H1 (cell line): ENCODE data around the gene ZFAND2B. TPM values are rescaled to one million over a fixed set of nuclear protein-coding genes. Genes with fewer than 3 reads are reported as not detected.

ENCODE experiments used
- CTCF ChIA-PET: fragments of 300-600 bp; sonication (Branson Sonifier 250); formaldehyde crosslinking; loops from one replicate; lab custom pipeline; 2021; ENCODE audit not compliant: partially characterized antibody; lab: Charles Lee
- POLR2A ChIA-PET: fragments of 300-600 bp; sonication (Branson Sonifier 250); formaldehyde crosslinking; loops from one replicate; lab custom pipeline; 2021; ENCODE audit warnings: inconsistent platforms; ENCODE audit not compliant: partially characterized antibody; lab: Charles Lee
- DNase-seq, 2 experiments: peaks; one replicate each; pipeline versions ENCODE4 v3.0.0 to v3.0.0-alpha.2; 2010 to 2022; ENCODE audit warnings: low spot score in 2 of 2, low read depth in 1 of 2, mixed read lengths in 1 of 2
- FAIRE-seq: peaks from 2 replicates; lab custom pipeline; 2011; peaks lifted over from hg19 to GRCh38; lab: Jason Lieb, UNC
- H2AFZ ChIP-seq: 2 replicates; pipeline ENCODE4 v1.8.1; 2012; ENCODE audit warnings: low read length, inconsistent platforms
- H2AK5ac ChIP-seq: 2 replicates; pipeline ENCODE4 v1.6.1; 2013; ENCODE audit warnings: low read depth, low read length
- H2BK120ac ChIP-seq: replicated peaks from 2 replicates; pipeline ENCODE3; 2013; ENCODE audit warnings: low read depth, low read length, inconsistent platforms
- H2BK12ac ChIP-seq: 2 replicates; pipeline ENCODE4 v1.6.1; 2013; ENCODE audit warnings: low read depth, low read length
- H2BK15ac ChIP-seq: 2 replicates; pipeline ENCODE4 v1.6.1; 2013; ENCODE audit warnings: low read length
- H2BK20ac ChIP-seq: 2 replicates; pipeline ENCODE4 v1.6.1; 2013; ENCODE audit warnings: low read length
- H2BK5ac ChIP-seq: 2 replicates; pipeline ENCODE4 v1.6.1; 2013; ENCODE audit warnings: low read depth, low read length
- H3K14ac ChIP-seq: 2 replicates; pipeline ENCODE4 v1.6.1; 2013; ENCODE audit warnings: inconsistent platforms; ENCODE audit not compliant: insufficient read length
- H3K18ac ChIP-seq: 2 replicates; pipeline ENCODE4 v1.6.1; 2013; ENCODE audit warnings: low read length; ENCODE audit errors: extremely low read depth
- H3K23ac ChIP-seq: 2 replicates; pipeline ENCODE4 v1.6.1; 2013; ENCODE audit warnings: inconsistent platforms; ENCODE audit not compliant: insufficient read length
- H3K23me2 ChIP-seq: 2 replicates; pipeline ENCODE4 v1.6.1; 2013; ENCODE audit warnings: low read depth, low read length
- H3K27ac ChIP-seq: 2 replicates; pipeline ENCODE4 v1.6.1; 2011; ENCODE audit warnings: low read depth, low read length, inconsistent platforms
- H3K27me3 ChIP-seq, 4 experiments: replicated peaks in 1 of 4; 1 replicate in 1 of 4; 2 replicates in 3 of 4; pipeline versions ENCODE4 v1.6.1 to v1.8.1; 2011 to 2013; ENCODE audit warnings: low read length in 3 of 4, mild to moderate bottlenecking in 3 of 4, inconsistent platforms in 2 of 4, mixed read lengths in 2 of 4, moderate library complexity in 1 of 4; ENCODE audit not compliant: control insufficient read depth in 3 of 4, insufficient read depth in 3 of 4; ENCODE audit errors: extremely low read depth in 1 of 4
- H3K36me3 ChIP-seq, 4 experiments: 2 replicates each; pipeline versions ENCODE4 v1.6.1 to v1.8.1; 2011 to 2013; ENCODE audit warnings: mild to moderate bottlenecking in 4 of 4, low read length in 3 of 4, moderate library complexity in 2 of 4, control low read depth in 1 of 4, inconsistent platforms in 1 of 4; ENCODE audit not compliant: insufficient read depth in 4 of 4, control insufficient read depth in 2 of 4
- H3K4ac ChIP-seq: replicated peaks from 2 replicates; pipeline ENCODE3; 2013; ENCODE audit warnings: low read length, low read depth, mixed read lengths, inconsistent platforms; ENCODE audit not compliant: insufficient read length
- H3K4me1 ChIP-seq, 4 experiments: replicated peaks in 1 of 4; 1 replicate in 1 of 4; 2 replicates in 3 of 4; pipeline versions ENCODE4 v1.6.1 to v1.8.1; 2011 to 2013; ENCODE audit warnings: low read length in 3 of 4, inconsistent platforms in 2 of 4, mixed read lengths in 1 of 4; ENCODE audit not compliant: insufficient read depth in 4 of 4, control insufficient read depth in 3 of 4
- H3K4me2 ChIP-seq, 2 experiments: 2 replicates each; pipeline versions ENCODE4 v1.6.1 to v1.8.1; 2011 to 2013; ENCODE audit warnings: low read depth in 2 of 2, low read length in 2 of 2, control low read depth in 1 of 2, inconsistent platforms in 1 of 2, mild to moderate bottlenecking in 1 of 2; ENCODE audit not compliant: insufficient read depth in 1 of 2
- H3K4me3 ChIP-seq, 4 experiments: fragments of 200-600, 300-600 bp in 1 of 4; sonication (generic), shearing (Covaris generic), sonication (Bioruptor Twin) in 1 of 4; 2 replicates each; pipeline versions ENCODE4 v1.5.1 to v1.8.1; 2011 to 2016; ENCODE audit warnings: low read length in 4 of 4, low read depth in 3 of 4, control low read depth in 2 of 4, inconsistent platforms in 2 of 4, mild to moderate bottlenecking in 2 of 4, mixed read lengths in 1 of 4, moderate library complexity in 1 of 4; ENCODE audit not compliant: insufficient read depth in 2 of 4; ENCODE audit errors: extremely low read depth in 1 of 4
- H3K56ac ChIP-seq: replicated peaks from 2 replicates; pipeline ENCODE3; 2013; ENCODE audit warnings: low read depth, mild to moderate bottlenecking, mixed read lengths, low read length, inconsistent platforms; ENCODE audit not compliant: insufficient read length
- H3K79me1 ChIP-seq: 2 replicates; pipeline ENCODE4 v1.6.1; 2013; ENCODE audit warnings: low read depth, low read length, control low read depth
- H3K79me2 ChIP-seq, 2 experiments: 2 replicates each; pipeline versions ENCODE4 v1.6.1 to v1.8.1; 2012 to 2013; ENCODE audit warnings: low read length in 2 of 2, mild to moderate bottlenecking in 2 of 2, inconsistent platforms in 1 of 2; ENCODE audit not compliant: insufficient read depth in 2 of 2, control insufficient read depth in 1 of 2
- H3K9ac ChIP-seq, 4 experiments: replicated peaks in 1 of 4; 1 replicate in 1 of 4; 2 replicates in 3 of 4; pipeline versions ENCODE4 v1.6.1 to v1.8.1; 2011 to 2013; ENCODE audit warnings: low read depth in 3 of 4, low read length in 3 of 4, control low read depth in 2 of 4, mild to moderate bottlenecking in 2 of 4, moderate library complexity in 2 of 4, inconsistent platforms in 1 of 4; ENCODE audit errors: extremely low read depth in 1 of 4
- H3K9me3 ChIP-seq, 2 experiments: 2 replicates each; pipeline versions ENCODE4 v1.6.1 to v1.8.1; 2012 to 2013; ENCODE audit warnings: mild to moderate bottlenecking in 2 of 2, moderate library complexity in 2 of 2, control low read depth in 1 of 2, inconsistent platforms in 1 of 2, low read depth in 1 of 2, low read length in 1 of 2, mixed read lengths in 1 of 2; ENCODE audit not compliant: insufficient read depth in 2 of 2
- H4K20me1 ChIP-seq, 2 experiments: replicated peaks in 1 of 2; 2 replicates each; pipeline versions ENCODE3 to v1.8.1; 2011 to 2013; ENCODE audit warnings: inconsistent platforms in 2 of 2, low read length in 2 of 2, mild to moderate bottlenecking in 1 of 2; ENCODE audit not compliant: insufficient read depth in 2 of 2, control insufficient read depth in 1 of 2
- H4K5ac ChIP-seq: 2 replicates; pipeline ENCODE4 v1.6.1; 2013; ENCODE audit warnings: low read length, low read depth, mixed read lengths, inconsistent platforms; ENCODE audit not compliant: insufficient read length
- H4K8ac ChIP-seq: 2 replicates; pipeline ENCODE4 v1.8.0; 2013; ENCODE audit warnings: mild to moderate bottlenecking, moderate library complexity, low read length, inconsistent platforms; ENCODE audit not compliant: insufficient read depth; ENCODE audit errors: extremely low read depth
- H4K91ac ChIP-seq: replicated peaks from 2 replicates; pipeline ENCODE3; 2013; ENCODE audit warnings: low read length, mixed read lengths, inconsistent platforms; ENCODE audit not compliant: insufficient read length
- SRF ChIP-seq: IDR thresholded peaks from 2 replicates; pipeline ENCODE4 v1.6.1; 2011; ENCODE audit warnings: mild to moderate bottlenecking, low read depth, low read length, moderate library complexity
- WGBS, 2 experiments: shearing (Covaris generic) in 1 of 2; methylation state at CpG; one replicate each; pipeline versions ENCODE4 v1.1.6 to v1.1.7; 2013 to 2015; ENCODE audit warnings: low lambda C conversion rate in 2 of 2, mixed read lengths in 2 of 2, inconsistent platforms in 1 of 2, low coverage in 1 of 2, missing lambda C conversion rate in 1 of 2; ENCODE audit not compliant: insufficient replicate concordance in 2 of 2, insufficient coverage in 1 of 2, insufficient read length in 1 of 2; ENCODE audit errors: extremely low coverage in 1 of 2, missing lambda C conversion rate in 1 of 2; 5-methylcytosine and 5-hydroxymethylcytosine counted together
- polyA plus RNA-seq, 7 experiments: library from polyadenylated mRNA; depleted of rRNA in 3 of 7; stranded (reverse) in 5 of 7; unstranded in 2 of 7; fragments of >200 nt in 5 of 7; fragments of 200-250 nt in 2 of 7; gene quantifications; 1 replicate in 5 of 7; 2 replicates in 1 of 7; 4 replicates in 1 of 7; pipeline versions ENCODE4 v1.2.1 to v1.2.3, GENCODE V29; 2011 to 2013; ENCODE audit warnings: missing spikeins in 2 of 7, mixed read lengths in 2 of 7
- total RNA-seq: library from RNA; stranded (reverse); fragmentation: NEBNext Ultra II Directional; extraction: Animal tissue kit (Norgen Biotek cat#: 25700); gene quantifications from 2 replicates; pipeline ENCODE4 v1.2.1, GENCODE V29; 2021

Gene ZFAND2B
- total and polyA plus RNA-seq, 2 of the 8 experiments (the other 6 are each of a cell fraction or from before 2014, with no cell fraction given): 16.0 to 17.9 TPM

- no peaks in the 10 kb centered on the region for H3K9me3 ChIP-seq
- no peak overlapping the region for H4K5ac ChIP-seq
- CTCF ChIA-PET: interaction anchor here (0.5 to 3.9 kb wide), 5 partner anchors 9 to 215 kb away, joined by 3 to 18 read pairs (median 3); no protein-coding TSS in a partner anchor
- H3K36me3 ChIP-seq: peaks cover 6 to 37% (median 22%) of the 10 kb centered on the region in 4 experiments; a peak in 6 of 8 replicates
- WGBS, 2 experiments: 91% methylated on average over 6 of the region's 6 CpGs; no CpG with 5 or more reads in 1 of the 2 experiments
- FAIRE-seq (no peak), DNase-seq (no peak)
- H3K4ac ChIP-seq: no peak overlapping the region
- POLR2A ChIA-PET: interaction anchor here (1.0 to 2.0 kb wide), 5 partner anchors 10 to 66 kb away, joined by 3 to 5 read pairs (median 3); partner anchors contain the start of genes ABCB6 and ANKZF1
- peaks cover 3% of the 10 kb centered on the region; the same call in 1 of the 2 replicates for H3K23me2 ChIP-seq
- H3K79me1 ChIP-seq: peaks cover 6% of the 10 kb centered on the region
- no peak overlapping the region for H2AFZ ChIP-seq
- H4K20me1 ChIP-seq: peaks cover 0 to 4% of the 10 kb centered on the region in 2 experiments
- no peak for TF ChIP-seq SRF
- no peak overlapping the region for H3K4me3 ChIP-seq
- no peak overlapping the region for H4K8ac ChIP-seq
- no peak overlapping the region for H2BK12ac ChIP-seq
- H2BK15ac ChIP-seq: no peak overlapping the region
- no peak overlapping the region for H4K91ac ChIP-seq
- H3K18ac ChIP-seq: no peak overlapping the region
- H2AK5ac ChIP-seq: no peak overlapping the region
- no peak overlapping the region for H3K27ac ChIP-seq
- peaks cover 0 to 6% (median 4%) of the 10 kb centered on the region in 4 experiments; a peak in 6 of 7 replicates for H3K4me1 ChIP-seq
- peaks cover 0 to 8% of the 10 kb centered on the region in 2 experiments; a peak in 1 of 4 replicates for H3K79me2 ChIP-seq
- H2BK5ac ChIP-seq: no peak overlapping the region
- H3K27me3 ChIP-seq: no peaks in the 10 kb centered on the region
- H2BK120ac ChIP-seq: no peak overlapping the region
- no peak overlapping the region for H3K9ac ChIP-seq
- no peak overlapping the region for H2BK20ac ChIP-seq
- H3K23ac ChIP-seq: no peak overlapping the region
- no peak overlapping the region for H3K14ac ChIP-seq
- no peak overlapping the region for H3K4me2 ChIP-seq
- H3K56ac ChIP-seq: no peak overlapping the region
These were observed 23.3 kb upstream of the ZFAND2B start for GRCh38 chr2:219183151-219183772.
